ENCODE results near the gene CDH12. TPM values are rescaled to one million over a fixed set of nuclear protein-coding genes. Genes with fewer than 3 reads are reported as not detected.

The CDH12 gene
- total RNA-seq, 1 experiment from 2014 or later = not detected

DNA sequence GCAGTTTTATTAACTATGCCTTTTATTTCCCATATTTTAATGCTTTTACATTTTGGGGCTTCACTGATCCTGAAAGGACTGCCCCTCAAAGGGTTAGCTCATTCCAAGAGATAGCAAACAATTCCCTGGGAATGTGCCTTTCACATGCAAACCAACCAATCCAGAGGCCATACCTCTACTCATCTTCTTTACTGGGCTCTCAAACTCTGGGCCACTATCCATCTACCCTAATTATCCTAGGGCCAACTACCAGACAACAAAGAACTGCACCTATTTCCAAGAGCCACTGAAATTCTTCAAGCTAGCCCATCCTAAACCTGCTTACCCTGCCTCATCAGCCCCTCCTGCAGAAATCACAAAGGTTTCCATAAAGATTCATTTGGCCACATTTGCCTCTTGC, 364.7 kb downstream of the CDH12 start:
- no peak overlapping the region for H3K4me3 ChIP-seq (replicated peaks in 1 of 2; ENCODE audit: low read depth in 1 of 2, low read length in 2 of 2)
- no peaks in the 10 kb centered on the region for H3K4me1 ChIP-seq (ENCODE audit: control insufficient read depth in 1 of 2, insufficient read depth in 2 of 2, low read length in 2 of 2)
- ATAC-seq = no peak
- H3K79me2 ChIP-seq (ENCODE audit: insufficient read depth, low read length) = no peaks in the 10 kb centered on the region
- no peak overlapping the region for H2AFZ ChIP-seq (ENCODE audit: low read depth, low read length, poor library complexity, severe bottlenecking)
- H3K9ac ChIP-seq (ENCODE audit: low read length) = no peak overlapping the region
- ChIA-PET POLR2A (no interaction called here), CTCF (no interaction called here), RAD21 (ENCODE audit: low non-redundant PET in 1 of 2, low total read pairs in 2 of 2, uncharacterized antibody in 2 of 2, unreplicated experiment in 2 of 2) (no interaction called here)
- no peaks in the 10 kb centered on the region for H3K36me3 ChIP-seq (ENCODE audit: control insufficient read depth in 1 of 2, insufficient read depth in 2 of 2, low read length in 2 of 2)
- no peaks in the 10 kb centered on the region for H4K20me1 ChIP-seq (ENCODE audit: insufficient read depth)
- no peak for DNase-seq (ENCODE audit: low read depth, low spot score)
- H3K9me3 ChIP-seq (ENCODE audit: control insufficient read depth in 1 of 2, insufficient read depth in 1 of 2, low read depth in 1 of 2, low read length in 2 of 2) = peaks cover 12 to 32% of the 10 kb centered on the region in 2 experiments; a peak in 3 of 4 replicates
- TF ChIP-seq, protein P1, sequence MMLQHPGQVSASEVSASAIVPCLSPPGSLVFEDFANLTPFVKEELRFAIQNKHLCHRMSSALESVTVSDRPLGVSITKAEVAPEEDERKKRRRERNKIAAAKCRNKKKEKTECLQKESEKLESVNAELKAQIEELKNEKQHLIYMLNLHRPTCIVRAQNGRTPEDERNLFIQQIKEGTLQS (IDR thresholded peaks at IDR 0.05) = no peak
- TF ChIP-seq, protein P2, sequence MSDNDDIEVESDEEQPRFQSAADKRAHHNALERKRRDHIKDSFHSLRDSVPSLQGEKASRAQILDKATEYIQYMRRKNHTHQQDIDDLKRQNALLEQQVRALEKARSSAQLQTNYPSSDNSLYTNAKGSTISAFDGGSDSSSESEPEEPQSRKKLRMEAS (IDR thresholded peaks at IDR 0.05) = no peak
- TF ChIP-seq TCF7L2 (IDR thresholded peaks at IDR 0.05; ENCODE audit: borderline replicate concordance, extremely low read depth, insufficient read depth, insufficient read length) = no peak
- no peak for TF ChIP-seq SP1 (IDR thresholded peaks at IDR 0.05; ENCODE audit: low read depth)
- no peak for TF ChIP-seq EZH2phosphoT487 (IDR thresholded peaks at IDR 0.05; ENCODE audit: borderline replicate concordance)
- no peak for TF ChIP-seq SRF (IDR thresholded peaks at IDR 0.05; ENCODE audit: low read depth)
- no peak for TF ChIP-seq EZH2 (IDR thresholded peaks at IDR 0.05)
- TF ChIP-seq POLR2A (IDR thresholded peaks at IDR 0.05; ENCODE audit: borderline replicate concordance, extremely low read depth, insufficient read depth, insufficient read length) = no peak
- TF ChIP-seq, protein P3, sequence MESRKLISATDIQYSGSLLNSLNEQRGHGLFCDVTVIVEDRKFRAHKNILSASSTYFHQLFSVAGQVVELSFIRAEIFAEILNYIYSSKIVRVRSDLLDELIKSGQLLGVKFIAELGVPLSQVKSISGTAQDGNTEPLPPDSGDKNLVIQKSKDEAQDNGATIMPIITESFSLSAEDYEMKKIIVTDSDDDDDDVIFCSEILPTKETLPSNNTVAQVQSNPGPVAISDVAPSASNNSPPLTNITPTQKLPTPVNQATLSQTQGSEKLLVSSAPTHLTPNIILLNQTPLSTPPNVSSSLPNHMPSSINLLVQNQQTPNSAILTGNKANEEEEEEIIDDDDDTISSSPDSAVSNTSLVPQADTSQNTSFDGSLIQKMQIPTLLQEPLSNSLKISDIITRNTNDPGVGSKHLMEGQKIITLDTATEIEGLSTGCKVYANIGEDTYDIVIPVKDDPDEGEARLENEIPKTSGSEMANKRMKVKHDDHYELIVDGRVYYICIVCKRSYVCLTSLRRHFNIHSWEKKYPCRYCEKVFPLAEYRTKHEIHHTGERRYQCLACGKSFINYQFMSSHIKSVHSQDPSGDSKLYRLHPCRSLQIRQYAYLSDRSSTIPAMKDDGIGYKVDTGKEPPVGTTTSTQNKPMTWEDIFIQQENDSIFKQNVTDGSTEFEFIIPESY (IDR thresholded peaks at IDR 0.05; ENCODE audit: extremely low read depth, insufficient replicate concordance, low read length) = no peak
- no peak for TF ChIP-seq EGR1 (IDR thresholded peaks at IDR 0.05; ENCODE audit: low read depth)
- no peak for TF ChIP-seq ELF1 (IDR thresholded peaks at IDR 0.05; ENCODE audit: borderline replicate concordance, low read depth)
- no peak for TF ChIP-seq ZFX (IDR thresholded peaks at IDR 0.05)
- no peak for TF ChIP-seq ZNF274 (IDR thresholded peaks at IDR 0.05; ENCODE audit: low read depth, low read length)
- no peak for TF ChIP-seq JUND (IDR thresholded peaks at IDR 0.05)
- TF ChIP-seq, protein P4, sequence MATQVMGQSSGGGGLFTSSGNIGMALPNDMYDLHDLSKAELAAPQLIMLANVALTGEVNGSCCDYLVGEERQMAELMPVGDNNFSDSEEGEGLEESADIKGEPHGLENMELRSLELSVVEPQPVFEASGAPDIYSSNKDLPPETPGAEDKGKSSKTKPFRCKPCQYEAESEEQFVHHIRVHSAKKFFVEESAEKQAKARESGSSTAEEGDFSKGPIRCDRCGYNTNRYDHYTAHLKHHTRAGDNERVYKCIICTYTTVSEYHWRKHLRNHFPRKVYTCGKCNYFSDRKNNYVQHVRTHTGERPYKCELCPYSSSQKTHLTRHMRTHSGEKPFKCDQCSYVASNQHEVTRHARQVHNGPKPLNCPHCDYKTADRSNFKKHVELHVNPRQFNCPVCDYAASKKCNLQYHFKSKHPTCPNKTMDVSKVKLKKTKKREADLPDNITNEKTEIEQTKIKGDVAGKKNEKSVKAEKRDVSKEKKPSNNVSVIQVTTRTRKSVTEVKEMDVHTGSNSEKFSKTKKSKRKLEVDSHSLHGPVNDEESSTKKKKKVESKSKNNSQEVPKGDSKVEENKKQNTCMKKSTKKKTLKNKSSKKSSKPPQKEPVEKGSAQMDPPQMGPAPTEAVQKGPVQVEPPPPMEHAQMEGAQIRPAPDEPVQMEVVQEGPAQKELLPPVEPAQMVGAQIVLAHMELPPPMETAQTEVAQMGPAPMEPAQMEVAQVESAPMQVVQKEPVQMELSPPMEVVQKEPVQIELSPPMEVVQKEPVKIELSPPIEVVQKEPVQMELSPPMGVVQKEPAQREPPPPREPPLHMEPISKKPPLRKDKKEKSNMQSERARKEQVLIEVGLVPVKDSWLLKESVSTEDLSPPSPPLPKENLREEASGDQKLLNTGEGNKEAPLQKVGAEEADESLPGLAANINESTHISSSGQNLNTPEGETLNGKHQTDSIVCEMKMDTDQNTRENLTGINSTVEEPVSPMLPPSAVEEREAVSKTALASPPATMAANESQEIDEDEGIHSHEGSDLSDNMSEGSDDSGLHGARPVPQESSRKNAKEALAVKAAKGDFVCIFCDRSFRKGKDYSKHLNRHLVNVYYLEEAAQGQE (IDR thresholded peaks at IDR 0.05; ENCODE audit: low read depth) = no peak
- no peak for TF ChIP-seq RAD21 (IDR thresholded peaks at IDR 0.05; ENCODE audit: low read depth)
- TF ChIP-seq CEBPB (IDR thresholded peaks at IDR 0.05; ENCODE audit: low read depth) = no peak
- TF ChIP-seq FOSL1 (IDR thresholded peaks at IDR 0.05; ENCODE audit: low read depth) = no peak
- no peak for TF ChIP-seq CBX3 (IDR thresholded peaks at IDR 0.05; ENCODE audit: low read depth)
- no peak for TF ChIP-seq YY1 (IDR thresholded peaks at IDR 0.05; ENCODE audit: extremely low read depth, insufficient replicate concordance, low read depth, low read length)
- H3K9me2 ChIP-seq (ENCODE audit: insufficient read depth) = no peaks in the 10 kb centered on the region
- no TSS peak for BruUV-seq (replicated peaks)
- H3K4me2 ChIP-seq (ENCODE audit: low read length) = no peak overlapping the region
- H3K27me3 ChIP-seq (ENCODE audit: insufficient read depth, low read length) = no peaks in the 10 kb centered on the region
- H3K27ac ChIP-seq (ENCODE audit: low read depth, low read length) = no peak overlapping the region
- intact Hi-C loops (cut with micrococcal nuclease) = no loop called here
